Measurements from ENCODE around the gene GSAP. TPM values are rescaled to one million over a fixed set of nuclear protein-coding genes. Genes with fewer than 3 reads are reported as not detected.

Gene GSAP
- total RNA-seq, 1 experiment from 2014 or later: 2.0 TPM

DNA sequence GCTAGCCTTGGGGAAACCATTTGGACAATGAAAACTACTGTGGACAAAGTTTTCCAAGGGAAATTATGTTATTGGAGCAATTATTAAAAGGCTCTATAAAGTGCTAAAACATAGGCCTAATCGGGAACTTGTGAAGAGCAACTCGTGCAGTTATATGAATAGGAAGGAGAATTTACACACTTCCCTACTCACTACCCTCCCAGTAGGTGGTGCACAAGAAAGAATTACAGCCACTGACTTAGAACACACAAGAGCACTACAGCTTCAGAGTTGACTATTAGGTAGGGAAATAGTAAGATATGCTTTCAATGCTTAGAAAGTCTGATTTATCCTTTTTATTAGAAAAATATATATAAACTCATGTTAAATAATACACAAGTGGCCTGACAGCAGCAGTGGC is 47.2 kb downstream of the GSAP start (continued):
- TF ChIP-seq, protein P1, sequence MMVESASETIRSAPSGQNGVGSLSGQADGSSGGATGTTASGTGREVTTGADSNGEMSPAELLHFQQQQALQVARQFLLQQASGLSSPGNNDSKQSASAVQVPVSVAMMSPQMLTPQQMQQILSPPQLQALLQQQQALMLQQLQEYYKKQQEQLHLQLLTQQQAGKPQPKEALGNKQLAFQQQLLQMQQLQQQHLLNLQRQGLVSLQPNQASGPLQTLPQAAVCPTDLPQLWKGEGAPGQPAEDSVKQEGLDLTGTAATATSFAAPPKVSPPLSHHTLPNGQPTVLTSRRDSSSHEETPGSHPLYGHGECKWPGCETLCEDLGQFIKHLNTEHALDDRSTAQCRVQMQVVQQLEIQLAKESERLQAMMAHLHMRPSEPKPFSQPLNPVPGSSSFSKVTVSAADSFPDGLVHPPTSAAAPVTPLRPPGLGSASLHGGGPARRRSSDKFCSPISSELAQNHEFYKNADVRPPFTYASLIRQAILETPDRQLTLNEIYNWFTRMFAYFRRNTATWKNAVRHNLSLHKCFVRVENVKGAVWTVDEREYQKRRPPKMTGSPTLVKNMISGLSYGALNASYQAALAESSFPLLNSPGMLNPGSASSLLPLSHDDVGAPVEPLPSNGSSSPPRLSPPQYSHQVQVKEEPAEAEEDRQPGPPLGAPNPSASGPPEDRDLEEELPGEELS (CRISPR knock-in tag; IDR thresholded peaks at IDR 0.05): no peak

DNA sequence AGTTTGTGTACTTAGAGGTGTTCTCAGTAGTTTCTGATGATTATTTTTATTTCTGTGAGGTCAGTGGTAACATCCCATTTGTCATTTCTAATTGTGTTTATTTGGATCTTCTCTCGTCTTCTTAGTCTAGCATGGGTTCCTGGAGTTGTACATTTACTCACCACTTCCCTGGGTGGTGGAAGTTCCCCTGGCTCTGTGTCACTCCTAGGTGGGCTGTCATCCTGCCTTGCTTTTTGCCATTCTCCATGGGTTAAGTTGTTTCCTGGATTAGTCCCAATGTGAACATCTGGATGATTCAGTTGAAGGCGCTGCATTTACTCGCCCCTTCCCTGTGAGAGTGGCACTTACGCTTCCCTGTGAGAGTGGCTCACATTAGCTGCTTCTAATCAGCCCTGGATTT is 48.2 kb downstream of the GSAP start:
- H3K36me3 Mint-ChIP-seq: no peaks in the 10 kb centered on the region
- POLR2A ChIA-PET: no interaction called here
- H3K4me3 Mint-ChIP-seq: no peak overlapping the region
- H3K9me3 Mint-ChIP-seq: peaks cover 12% of the 10 kb centered on the region
- DNase-seq (ENCODE audit: low spot score) (no peak), ATAC-seq (no peak)
- CTCF ChIA-PET: no interaction called here
- no peak for TF ChIP-seq NFYB (CRISPR knock-in tag; conservative IDR thresholded peaks at IDR 0.05; ENCODE audit: low read depth)
- TF ChIP-seq IRF2 (CRISPR knock-in tag; IDR thresholded peaks at IDR 0.05; ENCODE audit: borderline replicate concordance, low read depth): no peak
- TF ChIP-seq, protein P2, sequence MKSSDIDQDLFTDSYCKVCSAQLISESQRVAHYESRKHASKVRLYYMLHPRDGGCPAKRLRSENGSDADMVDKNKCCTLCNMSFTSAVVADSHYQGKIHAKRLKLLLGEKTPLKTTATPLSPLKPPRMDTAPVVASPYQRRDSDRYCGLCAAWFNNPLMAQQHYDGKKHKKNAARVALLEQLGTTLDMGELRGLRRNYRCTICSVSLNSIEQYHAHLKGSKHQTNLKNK (CRISPR knock-in tag; IDR thresholded peaks at IDR 0.05): no peak
- TF ChIP-seq, protein P3, sequence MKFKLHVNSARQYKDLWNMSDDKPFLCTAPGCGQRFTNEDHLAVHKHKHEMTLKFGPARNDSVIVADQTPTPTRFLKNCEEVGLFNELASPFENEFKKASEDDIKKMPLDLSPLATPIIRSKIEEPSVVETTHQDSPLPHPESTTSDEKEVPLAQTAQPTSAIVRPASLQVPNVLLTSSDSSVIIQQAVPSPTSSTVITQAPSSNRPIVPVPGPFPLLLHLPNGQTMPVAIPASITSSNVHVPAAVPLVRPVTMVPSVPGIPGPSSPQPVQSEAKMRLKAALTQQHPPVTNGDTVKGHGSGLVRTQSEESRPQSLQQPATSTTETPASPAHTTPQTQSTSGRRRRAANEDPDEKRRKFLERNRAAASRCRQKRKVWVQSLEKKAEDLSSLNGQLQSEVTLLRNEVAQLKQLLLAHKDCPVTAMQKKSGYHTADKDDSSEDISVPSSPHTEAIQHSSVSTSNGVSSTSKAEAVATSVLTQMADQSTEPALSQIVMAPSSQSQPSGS (CRISPR knock-in tag; IDR thresholded peaks at IDR 0.05; ENCODE audit: borderline replicate concordance, low read depth): no peak
- TF ChIP-seq GABPB1 (CRISPR knock-in tag; IDR thresholded peaks at IDR 0.05): no peak
- no peak for TF ChIP-seq ZNF317 (CRISPR knock-in tag; IDR thresholded peaks at IDR 0.05; ENCODE audit: borderline replicate concordance, low read depth)
- TF ChIP-seq ETV6 (CRISPR knock-in tag; IDR thresholded peaks at IDR 0.05): no peak
- TF ChIP-seq, protein P4, sequence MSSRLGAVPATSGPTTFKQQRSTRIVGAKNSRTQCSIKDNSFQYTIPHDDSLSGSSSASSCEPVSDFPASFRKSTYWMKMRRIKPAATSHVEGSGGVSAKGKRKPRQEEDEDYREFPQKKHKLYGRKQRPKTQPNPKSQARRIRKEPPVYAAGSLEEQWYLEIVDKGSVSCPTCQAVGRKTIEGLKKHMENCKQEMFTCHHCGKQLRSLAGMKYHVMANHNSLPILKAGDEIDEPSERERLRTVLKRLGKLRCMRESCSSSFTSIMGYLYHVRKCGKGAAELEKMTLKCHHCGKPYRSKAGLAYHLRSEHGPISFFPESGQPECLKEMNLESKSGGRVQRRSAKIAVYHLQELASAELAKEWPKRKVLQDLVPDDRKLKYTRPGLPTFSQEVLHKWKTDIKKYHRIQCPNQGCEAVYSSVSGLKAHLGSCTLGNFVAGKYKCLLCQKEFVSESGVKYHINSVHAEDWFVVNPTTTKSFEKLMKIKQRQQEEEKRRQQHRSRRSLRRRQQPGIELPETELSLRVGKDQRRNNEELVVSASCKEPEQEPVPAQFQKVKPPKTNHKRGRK (CRISPR knock-in tag; IDR thresholded peaks at IDR 0.05; ENCODE audit: borderline replicate concordance): no peak
- no peak for TF ChIP-seq NFE2L1 (CRISPR knock-in tag; IDR thresholded peaks at IDR 0.05)
- TF ChIP-seq RORB (CRISPR knock-in tag; IDR thresholded peaks at IDR 0.05): no peak
- TF ChIP-seq FOXJ3 (CRISPR knock-in tag; IDR thresholded peaks at IDR 0.05; ENCODE audit: borderline replicate concordance): no peak
- no peaks in the 10 kb centered on the region for H3K4me1 Mint-ChIP-seq
- H3K27me3 Mint-ChIP-seq (ENCODE audit: low read depth): no peaks in the 10 kb centered on the region; the same call in 1 of the 2 replicates
- H3K27ac Mint-ChIP-seq: no peak overlapping the region

DNA sequence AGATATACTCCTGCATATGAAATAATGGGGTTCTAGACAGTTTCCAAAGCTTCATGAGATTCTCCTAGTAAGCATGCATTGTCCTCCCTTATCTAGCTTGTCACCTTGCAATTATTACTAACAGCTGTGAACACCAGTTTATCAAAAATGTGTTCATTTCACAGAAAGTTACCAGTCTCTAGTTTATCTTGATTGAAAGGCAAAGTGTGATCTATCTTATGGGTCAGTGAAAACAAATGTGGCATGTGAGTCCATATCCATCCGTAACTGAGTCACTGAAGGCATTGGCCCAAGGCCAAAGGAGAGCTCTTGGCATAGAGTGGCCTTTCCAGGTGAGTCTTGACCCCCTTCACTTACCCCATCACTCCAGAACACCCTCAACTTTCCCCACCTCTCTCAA is 53.2 kb downstream of the GSAP start:
- ATAC-seq (no peak), DNase-seq (ENCODE audit: low spot score) (no peak)
- Mint-ChIP-seq H3K4me3 (no peak overlapping the region), H3K9me3 (peaks cover 12% of the 10 kb centered on the region), H3K36me3 (no peaks in the 10 kb centered on the region), H3K27ac (no peak overlapping the region), H3K4me1 (no peaks in the 10 kb centered on the region), H3K27me3 (ENCODE audit: low read depth) (no peaks in the 10 kb centered on the region; the same call in 1 of the 2 replicates)
- ChIA-PET POLR2A (no interaction called here), CTCF (no interaction called here)
- TF ChIP-seq, protein P5, sequence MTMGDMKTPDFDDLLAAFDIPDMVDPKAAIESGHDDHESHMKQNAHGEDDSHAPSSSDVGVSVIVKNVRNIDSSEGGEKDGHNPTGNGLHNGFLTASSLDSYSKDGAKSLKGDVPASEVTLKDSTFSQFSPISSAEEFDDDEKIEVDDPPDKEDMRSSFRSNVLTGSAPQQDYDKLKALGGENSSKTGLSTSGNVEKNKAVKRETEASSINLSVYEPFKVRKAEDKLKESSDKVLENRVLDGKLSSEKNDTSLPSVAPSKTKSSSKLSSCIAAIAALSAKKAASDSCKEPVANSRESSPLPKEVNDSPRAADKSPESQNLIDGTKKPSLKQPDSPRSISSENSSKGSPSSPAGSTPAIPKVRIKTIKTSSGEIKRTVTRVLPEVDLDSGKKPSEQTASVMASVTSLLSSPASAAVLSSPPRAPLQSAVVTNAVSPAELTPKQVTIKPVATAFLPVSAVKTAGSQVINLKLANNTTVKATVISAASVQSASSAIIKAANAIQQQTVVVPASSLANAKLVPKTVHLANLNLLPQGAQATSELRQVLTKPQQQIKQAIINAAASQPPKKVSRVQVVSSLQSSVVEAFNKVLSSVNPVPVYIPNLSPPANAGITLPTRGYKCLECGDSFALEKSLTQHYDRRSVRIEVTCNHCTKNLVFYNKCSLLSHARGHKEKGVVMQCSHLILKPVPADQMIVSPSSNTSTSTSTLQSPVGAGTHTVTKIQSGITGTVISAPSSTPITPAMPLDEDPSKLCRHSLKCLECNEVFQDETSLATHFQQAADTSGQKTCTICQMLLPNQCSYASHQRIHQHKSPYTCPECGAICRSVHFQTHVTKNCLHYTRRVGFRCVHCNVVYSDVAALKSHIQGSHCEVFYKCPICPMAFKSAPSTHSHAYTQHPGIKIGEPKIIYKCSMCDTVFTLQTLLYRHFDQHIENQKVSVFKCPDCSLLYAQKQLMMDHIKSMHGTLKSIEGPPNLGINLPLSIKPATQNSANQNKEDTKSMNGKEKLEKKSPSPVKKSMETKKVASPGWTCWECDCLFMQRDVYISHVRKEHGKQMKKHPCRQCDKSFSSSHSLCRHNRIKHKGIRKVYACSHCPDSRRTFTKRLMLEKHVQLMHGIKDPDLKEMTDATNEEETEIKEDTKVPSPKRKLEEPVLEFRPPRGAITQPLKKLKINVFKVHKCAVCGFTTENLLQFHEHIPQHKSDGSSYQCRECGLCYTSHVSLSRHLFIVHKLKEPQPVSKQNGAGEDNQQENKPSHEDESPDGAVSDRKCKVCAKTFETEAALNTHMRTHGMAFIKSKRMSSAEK (CRISPR knock-in tag; IDR thresholded peaks at IDR 0.05; ENCODE audit: borderline replicate concordance): no peak
- TF ChIP-seq FOXJ3 (CRISPR knock-in tag; IDR thresholded peaks at IDR 0.05; ENCODE audit: borderline replicate concordance): no peak
- no peak for TF ChIP-seq CREM (CRISPR knock-in tag; IDR thresholded peaks at IDR 0.05)
- no peak for TF ChIP-seq TCF7 (CRISPR knock-in tag; IDR thresholded peaks at IDR 0.05; ENCODE audit: low read depth)
- no peak for TF ChIP-seq NFYB (CRISPR knock-in tag; conservative IDR thresholded peaks at IDR 0.05; ENCODE audit: low read depth)
- TF ChIP-seq, protein P6, sequence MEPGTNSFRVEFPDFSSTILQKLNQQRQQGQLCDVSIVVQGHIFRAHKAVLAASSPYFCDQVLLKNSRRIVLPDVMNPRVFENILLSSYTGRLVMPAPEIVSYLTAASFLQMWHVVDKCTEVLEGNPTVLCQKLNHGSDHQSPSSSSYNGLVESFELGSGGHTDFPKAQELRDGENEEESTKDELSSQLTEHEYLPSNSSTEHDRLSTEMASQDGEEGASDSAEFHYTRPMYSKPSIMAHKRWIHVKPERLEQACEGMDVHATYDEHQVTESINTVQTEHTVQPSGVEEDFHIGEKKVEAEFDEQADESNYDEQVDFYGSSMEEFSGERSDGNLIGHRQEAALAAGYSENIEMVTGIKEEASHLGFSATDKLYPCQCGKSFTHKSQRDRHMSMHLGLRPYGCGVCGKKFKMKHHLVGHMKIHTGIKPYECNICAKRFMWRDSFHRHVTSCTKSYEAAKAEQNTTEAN (CRISPR knock-in tag; IDR thresholded peaks at IDR 0.05): no peak
- TF ChIP-seq, protein P7, sequence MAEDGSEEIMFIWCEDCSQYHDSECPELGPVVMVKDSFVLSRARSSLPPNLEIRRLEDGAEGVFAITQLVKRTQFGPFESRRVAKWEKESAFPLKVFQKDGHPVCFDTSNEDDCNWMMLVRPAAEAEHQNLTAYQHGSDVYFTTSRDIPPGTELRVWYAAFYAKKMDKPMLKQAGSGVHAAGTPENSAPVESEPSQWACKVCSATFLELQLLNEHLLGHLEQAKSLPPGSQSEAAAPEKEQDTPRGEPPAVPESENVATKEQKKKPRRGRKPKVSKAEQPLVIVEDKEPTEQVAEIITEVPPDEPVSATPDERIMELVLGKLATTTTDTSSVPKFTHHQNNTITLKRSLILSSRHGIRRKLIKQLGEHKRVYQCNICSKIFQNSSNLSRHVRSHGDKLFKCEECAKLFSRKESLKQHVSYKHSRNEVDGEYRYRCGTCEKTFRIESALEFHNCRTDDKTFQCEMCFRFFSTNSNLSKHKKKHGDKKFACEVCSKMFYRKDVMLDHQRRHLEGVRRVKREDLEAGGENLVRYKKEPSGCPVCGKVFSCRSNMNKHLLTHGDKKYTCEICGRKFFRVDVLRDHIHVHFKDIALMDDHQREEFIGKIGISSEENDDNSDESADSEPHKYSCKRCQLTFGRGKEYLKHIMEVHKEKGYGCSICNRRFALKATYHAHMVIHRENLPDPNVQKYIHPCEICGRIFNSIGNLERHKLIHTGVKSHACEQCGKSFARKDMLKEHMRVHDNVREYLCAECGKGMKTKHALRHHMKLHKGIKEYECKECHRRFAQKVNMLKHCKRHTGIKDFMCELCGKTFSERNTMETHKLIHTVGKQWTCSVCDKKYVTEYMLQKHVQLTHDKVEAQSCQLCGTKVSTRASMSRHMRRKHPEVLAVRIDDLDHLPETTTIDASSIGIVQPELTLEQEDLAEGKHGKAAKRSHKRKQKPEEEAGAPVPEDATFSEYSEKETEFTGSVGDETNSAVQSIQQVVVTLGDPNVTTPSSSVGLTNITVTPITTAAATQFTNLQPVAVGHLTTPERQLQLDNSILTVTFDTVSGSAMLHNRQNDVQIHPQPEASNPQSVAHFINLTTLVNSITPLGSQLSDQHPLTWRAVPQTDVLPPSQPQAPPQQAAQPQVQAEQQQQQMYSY (CRISPR knock-in tag; IDR thresholded peaks at IDR 0.05): no peak
